BJ (cell line): ENCODE data around the gene ST7L. TPM values are rescaled to one million over a fixed set of nuclear protein-coding genes. Genes with fewer than 3 reads are reported as not detected.
"Not testable (repeated sequence)": the region's sequence is repeated elsewhere in the genome, so short reads cannot be mapped to it uniquely, and the experiment has no call there.

ENCODE experiments used
- CTCF ChIA-PET: fragments of 350-600 bp; formaldehyde crosslinking; extraction: SDS; loops from one replicate; lab custom pipeline; 2021; ENCODE audit warnings: antibody characterized with exemption, inconsistent platforms; lab: Yijun Ruan, JAX
- POLR2A ChIA-PET: fragments of 300-600 bp; sonication (Branson Sonifier 250); formaldehyde crosslinking; extraction: SDS; loops from one replicate; lab custom pipeline; 2021; ENCODE audit warnings: antibody characterized with exemption; lab: Charles Lee
- DNase-seq: peaks from one replicate; pipeline ENCODE4 v3.0.0-alpha.2; 2011; ENCODE audit warnings: low read depth
- H3K27me3 ChIP-seq: 2 replicates; pipeline ENCODE4 v1.6.0; 2011; ENCODE audit warnings: low read length; ENCODE audit not compliant: control insufficient read depth, insufficient read depth
- H3K36me3 ChIP-seq: 2 replicates; pipeline ENCODE4 v1.5.1; 2011; ENCODE audit warnings: low read length; ENCODE audit not compliant: control insufficient read depth, insufficient read depth
- H3K4me3 ChIP-seq: 2 replicates; pipeline ENCODE4 v1.5.1; 2011; ENCODE audit warnings: low read depth, mild to moderate bottlenecking, control low read depth, low read length
- CTCF ChIP-seq: IDR thresholded peaks from 2 replicates; pipeline ENCODE4 v1.5.1; 2011; ENCODE audit warnings: low read depth, mild to moderate bottlenecking, control low read depth, inconsistent platforms, low read length, moderate library complexity; ENCODE audit not compliant: insufficient read depth
- polyA plus RNA-seq: library from polyadenylated mRNA; depleted of rRNA; stranded (reverse); fragments of >200 nt; gene quantifications from 2 replicates; pipeline ENCODE4 v1.2.3, GENCODE V29; 2011; rRNA removed
- small RNA-seq: library from RNA; depleted of rRNA; stranded (forward); fragments of <200 nt; gene quantifications from one replicate; pipeline ENCODE3, GENCODE V24; 2012; ENCODE audit warnings: low replicate concordance, low read depth; ENCODE audit not compliant: insufficient read length

The ST7L gene
- polyA plus RNA-seq, 1 experiment: 7.2 TPM

- POLR2A ChIA-PET: interaction anchor here (0.6 kb wide), 1 partner anchor 130 kb away, joined by 7 read pairs; no protein-coding TSS in a partner anchor
- CTCF ChIA-PET: interaction anchor here (1.7 kb wide), 1 partner anchor 12 kb away, joined by 6 read pairs; no protein-coding TSS in a partner anchor
- no peaks in the 10 kb centered on the region for H3K36me3 ChIP-seq
- DNase-seq: no peak
- H3K27me3 ChIP-seq: no peaks in the 10 kb centered on the region
- H3K4me3 ChIP-seq: no peak overlapping the region
- TF ChIP-seq CTCF: no peak
These were observed 130.8 kb downstream of the ST7L start for GRCh38 chr1:112488141-112488540.

DNA sequence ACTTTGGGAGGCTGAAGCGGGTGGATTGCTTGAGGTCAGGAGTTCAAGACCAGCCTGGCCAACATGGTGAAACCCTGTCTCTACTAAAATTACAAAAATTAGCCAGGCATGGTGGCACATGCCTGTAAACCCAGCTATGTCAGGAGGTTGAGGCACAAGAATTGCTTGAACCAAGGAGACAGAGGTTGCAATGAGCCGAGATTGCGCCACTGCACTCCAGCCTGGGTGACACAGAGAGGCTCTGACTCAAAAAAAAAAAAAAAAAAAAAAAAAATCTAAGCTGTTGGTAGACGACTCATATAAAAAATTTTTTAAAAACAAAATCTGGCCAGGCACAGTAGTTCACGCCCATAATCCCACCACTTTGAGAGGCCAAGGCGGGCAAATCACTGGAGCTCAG, 131.3 kb downstream of the ST7L start:
- CTCF ChIA-PET: interaction anchor here (1.7 kb wide), 1 partner anchor 12 kb away, joined by 6 read pairs; no protein-coding TSS in a partner anchor
- POLR2A ChIA-PET: interaction anchor here (0.6 kb wide), 1 partner anchor 131 kb away, joined by 7 read pairs; no protein-coding TSS in a partner anchor
- not testable (repeated sequence) for H3K4me3 ChIP-seq, H3K36me3 ChIP-seq, H3K27me3 ChIP-seq, DNase-seq

- H3K27me3 ChIP-seq, POLR2A ChIA-PET, DNase-seq, H3K36me3 ChIP-seq, H3K4me3 ChIP-seq: not testable (repeated sequence)
- CTCF ChIA-PET: interaction anchor here (0.9 to 1.0 kb wide), 2 partner anchors 16 to 95 kb away, joined by 3 to 8 read pairs; no protein-coding TSS in a partner anchor
These were observed 132.9 kb downstream of the ST7L start for GRCh38 chr1:112486063-112486462.

- TF ChIP-seq CTCF: no peak
- Histone ChIP-seq H3K4me3 (no peak overlapping the region), H3K27me3 (no peaks in the 10 kb centered on the region), H3K36me3 (no peaks in the 10 kb centered on the region)
- DNase-seq: no peak
- ChIA-PET CTCF (interaction anchor here (0.8 kb wide), 1 partner anchor 195 kb away, joined by 3 read pairs; no protein-coding TSS in a partner anchor), POLR2A (no interaction called here)
These were observed 140.6 kb downstream of the ST7L start for GRCh38 chr1:112478314-112478713.

DNA sequence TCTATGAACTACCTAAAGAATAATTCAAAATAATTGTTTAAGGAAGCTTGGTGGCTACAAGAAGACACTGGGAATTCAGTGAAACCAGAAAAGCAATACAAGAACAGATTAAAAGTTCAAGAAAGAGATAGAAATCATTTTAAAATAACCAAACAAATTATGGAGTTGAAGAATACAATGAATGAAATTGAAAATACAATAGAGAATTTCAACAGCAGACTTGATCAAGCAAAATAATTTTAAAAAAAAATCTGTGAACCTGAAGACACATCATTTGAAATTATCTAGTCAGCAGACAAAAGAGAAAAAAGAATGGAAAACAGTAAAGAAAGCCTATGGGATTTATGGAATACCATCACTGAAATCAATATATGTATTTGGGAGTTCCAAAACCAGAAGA, 141.4 kb downstream of the ST7L start:
- ChIA-PET CTCF (interaction anchor here (0.8 to 2.2 kb wide), 2 partner anchors 12 to 196 kb away, joined by 3 to 7 read pairs; no protein-coding TSS in a partner anchor), POLR2A (no interaction called here)
- H3K27me3 ChIP-seq: no peaks in the 10 kb centered on the region
- H3K36me3 ChIP-seq: no peaks in the 10 kb centered on the region
- H3K4me3 ChIP-seq: no peak overlapping the region
- DNase-seq: no peak
- no peak for TF ChIP-seq CTCF

Small RNA genes within 50 kb of the gene (small RNA-seq; reads per million reads assigned to genes)
- gene RNU7-70P: not detected

Other genes with a start within 250 kb of the ST7L start
- 17.2 and 19.8 TPM in 2 replicates for gene CTTNBP2NL, start 222.9 kb downstream of the ST7L start, polyA plus RNA-seq
- gene WNT2B, start 110.2 kb downstream of the ST7L start, polyA plus RNA-seq: 2.0 and 3.1 TPM in 2 replicates
- 65.1 and 165 TPM in 2 replicates for gene CAPZA1, start 691 bp upstream of the ST7L start, polyA plus RNA-seq
- gene MOV10, start 55.5 kb upstream of the ST7L start, polyA plus RNA-seq: 48.9 and 93.7 TPM in 2 replicates
- 1,093 and 1,537 TPM in 2 replicates for gene RHOC, start 88.0 kb upstream of the ST7L start, polyA plus RNA-seq
- 0.67 and 1.4 TPM in 2 replicates for gene PPM1J, start 96.2 kb upstream of the ST7L start, polyA plus RNA-seq